ENCODE measurements around the gene UBE2J2. TPM values are rescaled to one million over a fixed set of nuclear protein-coding genes. Genes with fewer than 3 reads are reported as not detected.

UBE2J2 gene
- total RNA-seq = 10 to 100 TPM; 27.5 to 33.5 TPM

- peak in 1 of 2 donors; percentile 33 for TF ChIP-seq CTCF (IDR thresholded peaks at IDR 0.05)
- no peaks in the 10 kb centered on the region for H3K9me3 ChIP-seq
These were observed at the start of gene UBE2J2 for GRCh38 chr1:1273512-1274298. Gene UBE2J2 (minus strand): TSS chr1:1273854. CDS start chr1:1267992, 5,862 bp downstream.

GRCh38 chr1:1322952-1323351 is 49.3 kb upstream of the UBE2J2 start:
- TF ChIP-seq CTCF (IDR thresholded peaks at IDR 0.05) = no peak
- no peak overlapping the region for H3K4me3 ChIP-seq
- H3K4me1 ChIP-seq = peaks cover 0 to 60% of the 10 kb centered on the region in 2 donors

More at GRCh38 chr1:1273512-1274298, at the start of gene UBE2J2:
- Histone ChIP-seq H3K4me3 (peak within 1 kb of the TSS; percentile 95 to 96), H3K27me3 (no peaks in the 10 kb centered on the region), H3K4me1 (peaks cover 0 to 49% of the 10 kb centered on the region in 2 donors), H3K36me3 (no peaks in the 10 kb centered on the region), H3K27ac (peak within 1 kb of the TSS; percentile 84 to 89)
- peak; percentile 90 for DNase-seq (ENCODE audit: low spot score)

GRCh38 chr1:1322418-1322817 is 48.8 kb upstream of the UBE2J2 start:
- H3K27me3 ChIP-seq = no peaks in the 10 kb centered on the region
- no peaks in the 10 kb centered on the region for H3K9me3 ChIP-seq
- H3K27ac ChIP-seq = no peak overlapping the region
- no peak for DNase-seq (ENCODE audit: low spot score)
- TF ChIP-seq CTCF (IDR thresholded peaks at IDR 0.05) = no peak
- peaks cover 30% of the 10 kb centered on the region for H3K36me3 ChIP-seq
- no peak overlapping the region for H3K4me3 ChIP-seq
- peaks cover 0 to 65% of the 10 kb centered on the region in 2 donors for H3K4me1 ChIP-seq

More at GRCh38 chr1:1322952-1323351, 49.3 kb upstream of the UBE2J2 start:
- Histone ChIP-seq H3K27me3 (no peaks in the 10 kb centered on the region), H3K27ac (no peak overlapping the region), H3K9me3 (no peaks in the 10 kb centered on the region), H3K36me3 (peaks cover 36% of the 10 kb centered on the region)
- DNase-seq (ENCODE audit: low spot score) = no peak

GRCh38 chr1:1321477-1321876 is 47.8 kb upstream of the UBE2J2 start:
- Histone ChIP-seq H3K4me3 (no peak overlapping the region), H3K27ac (no peak overlapping the region), H3K27me3 (no peaks in the 10 kb centered on the region), H3K4me1 (peaks cover 0 to 58% of the 10 kb centered on the region in 2 donors), H3K36me3 (peaks cover 27% of the 10 kb centered on the region), H3K9me3 (no peaks in the 10 kb centered on the region)
- DNase-seq (ENCODE audit: low spot score) = no peak
- TF ChIP-seq CTCF (IDR thresholded peaks at IDR 0.05) = no peak

GRCh38 chr1:1320666-1321448 is 47.2 kb upstream of the UBE2J2 start:
- Histone ChIP-seq H3K36me3 (peaks cover 30% of the 10 kb centered on the region), H3K4me3 (no peak overlapping the region), H3K9me3 (no peaks in the 10 kb centered on the region), H3K27me3 (no peaks in the 10 kb centered on the region), H3K4me1 (peaks cover 0 to 52% of the 10 kb centered on the region in 2 donors), H3K27ac (no peak overlapping the region)
- no peak for TF ChIP-seq CTCF (IDR thresholded peaks at IDR 0.05)
- no peak for DNase-seq (ENCODE audit: low spot score)

Data from right atrium auricular region (tissue), 2 donors.